Activated CD8-positive, alpha-beta T cell treated with anti-CD3 and anti-CD28 coated beads for 36 hours (primary cell): Measurements from ENCODE around the gene KCNK4. TPM values are rescaled to one million over a fixed set of nuclear protein-coding genes. Genes with fewer than 3 reads are reported as not detected.

Source experiments
- ATAC-seq: fragments of 200-7000 bp; cut with Tn5 transposase; one replicate; pipeline ENCODE4 v1.10.0; 2021; ENCODE audit warnings: mild to moderate bottlenecking, moderate library complexity
- CTCF ChIA-PET: fragments of 350-600 bp; sonication (Branson Sonifier 250); formaldehyde crosslinking; loops from one replicate; lab custom pipeline; 2021; ENCODE audit warnings: antibody characterized with exemption; lab: Charles Lee
- POLR2A ChIA-PET: fragments of 350-600 bp; sonication (Branson Sonifier 250); formaldehyde crosslinking; loops from one replicate; lab custom pipeline; 2021; ENCODE audit warnings: antibody characterized with exemption; lab: Charles Lee
- DNase-seq: peaks from one replicate; pipeline ENCODE4 v3.0.0-alpha.2; 2020
- H3K27ac Mint-ChIP-seq: one replicate; pipeline ENCODE4 v1.8.0; 2021; ENCODE audit warnings: mild to moderate bottlenecking, mixed read lengths
- H3K27me3 Mint-ChIP-seq: one replicate; pipeline ENCODE4 v1.8.0; 2021; ENCODE audit warnings: mixed read lengths
- H3K36me3 Mint-ChIP-seq: one replicate; pipeline ENCODE4 v1.8.0; 2021; ENCODE audit warnings: low read depth, mixed read lengths
- H3K4me1 Mint-ChIP-seq: one replicate; pipeline ENCODE4 v1.8.0; 2021; ENCODE audit warnings: low read depth, mixed read lengths
- H3K4me3 Mint-ChIP-seq: one replicate; pipeline ENCODE4 v1.8.0; 2021; ENCODE audit warnings: mild to moderate bottlenecking, moderate library complexity, mixed read lengths
- H3K9me3 Mint-ChIP-seq: one replicate; pipeline ENCODE4 v1.8.0; 2021; ENCODE audit warnings: mixed read lengths
- intact Hi-C: fragments of 100-400 bp; cut with micrococcal nuclease; formaldehyde crosslinking; loops from one replicate; pipeline ENCODE4 v1.10.0; 2022
- total RNA-seq, 2 experiments: library from RNA; stranded (reverse); gene quantifications; one replicate each; pipeline ENCODE4 v1.2.3, GENCODE V29; 2021
- TF ChIP-seq, protein P1 (sequence below): fragments of 200-600 bp; IDR thresholded peaks from one replicate; pipeline ENCODE4 v1.8.0; 2022; ENCODE audit warnings: antibody characterized with exemption, mild to moderate bottlenecking

KCNK4 gene
- total RNA-seq, 2 experiments from 2014 or later: 0.23 TPM; not detected in 1

DNA sequence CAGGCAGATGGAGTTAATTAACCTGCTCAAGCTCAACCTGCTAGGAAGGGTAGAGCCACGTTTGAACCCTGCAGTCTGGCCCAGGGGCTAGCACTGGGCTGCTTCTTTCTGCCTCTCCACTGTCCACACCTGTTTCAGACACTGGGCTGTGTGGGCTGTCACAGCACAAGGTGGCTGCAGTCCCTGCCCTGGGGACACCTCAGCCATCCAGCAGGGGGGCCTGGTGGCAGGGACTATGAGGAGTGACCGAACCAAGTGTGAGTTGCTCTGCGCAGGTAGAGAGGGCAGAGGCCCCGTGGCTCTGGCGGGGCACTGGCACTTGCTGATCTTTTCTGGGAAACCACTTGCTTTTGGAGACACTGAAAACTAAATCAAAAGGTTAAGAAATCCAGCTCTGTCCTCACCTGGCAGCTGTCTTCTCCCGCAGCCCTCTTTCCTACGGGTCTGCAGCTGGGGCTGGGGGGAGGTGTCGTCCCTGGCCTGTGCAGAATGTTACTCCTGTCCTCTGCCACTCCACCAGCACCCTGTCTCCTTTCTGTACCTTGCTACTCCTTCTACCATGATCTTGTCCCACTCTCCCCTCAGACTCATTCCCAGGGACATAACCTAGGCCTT, 12.4 kb upstream of the KCNK4 start:
- H3K4me3 Mint-ChIP-seq: no peak overlapping the region
- intact Hi-C loops: no loop called here
- no peak for DNase-seq
- ChIA-PET CTCF (interaction anchor here (1.4 to 3.4 kb wide), 3 partner anchors 23 to 74 kb away, joined by 3 to 15 read pairs (median 4); partner anchors contain the start of gene CATSPERZ), POLR2A (interaction anchor here (3.1 kb wide), 1 partner anchor 8 kb away, joined by 9 read pairs; no protein-coding TSS in a partner anchor)
- H3K27me3 Mint-ChIP-seq: no peaks in the 10 kb centered on the region
- no peak for ATAC-seq
- no peak overlapping the region for H3K27ac Mint-ChIP-seq
- peaks cover 4% of the 10 kb centered on the region for H3K4me1 Mint-ChIP-seq
- TF ChIP-seq, protein P1, sequence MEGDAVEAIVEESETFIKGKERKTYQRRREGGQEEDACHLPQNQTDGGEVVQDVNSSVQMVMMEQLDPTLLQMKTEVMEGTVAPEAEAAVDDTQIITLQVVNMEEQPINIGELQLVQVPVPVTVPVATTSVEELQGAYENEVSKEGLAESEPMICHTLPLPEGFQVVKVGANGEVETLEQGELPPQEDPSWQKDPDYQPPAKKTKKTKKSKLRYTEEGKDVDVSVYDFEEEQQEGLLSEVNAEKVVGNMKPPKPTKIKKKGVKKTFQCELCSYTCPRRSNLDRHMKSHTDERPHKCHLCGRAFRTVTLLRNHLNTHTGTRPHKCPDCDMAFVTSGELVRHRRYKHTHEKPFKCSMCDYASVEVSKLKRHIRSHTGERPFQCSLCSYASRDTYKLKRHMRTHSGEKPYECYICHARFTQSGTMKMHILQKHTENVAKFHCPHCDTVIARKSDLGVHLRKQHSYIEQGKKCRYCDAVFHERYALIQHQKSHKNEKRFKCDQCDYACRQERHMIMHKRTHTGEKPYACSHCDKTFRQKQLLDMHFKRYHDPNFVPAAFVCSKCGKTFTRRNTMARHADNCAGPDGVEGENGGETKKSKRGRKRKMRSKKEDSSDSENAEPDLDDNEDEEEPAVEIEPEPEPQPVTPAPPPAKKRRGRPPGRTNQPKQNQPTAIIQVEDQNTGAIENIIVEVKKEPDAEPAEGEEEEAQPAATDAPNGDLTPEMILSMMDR: no peak
- peaks cover 6% of the 10 kb centered on the region for H3K36me3 Mint-ChIP-seq
- H3K9me3 Mint-ChIP-seq: no peaks in the 10 kb centered on the region

DNA sequence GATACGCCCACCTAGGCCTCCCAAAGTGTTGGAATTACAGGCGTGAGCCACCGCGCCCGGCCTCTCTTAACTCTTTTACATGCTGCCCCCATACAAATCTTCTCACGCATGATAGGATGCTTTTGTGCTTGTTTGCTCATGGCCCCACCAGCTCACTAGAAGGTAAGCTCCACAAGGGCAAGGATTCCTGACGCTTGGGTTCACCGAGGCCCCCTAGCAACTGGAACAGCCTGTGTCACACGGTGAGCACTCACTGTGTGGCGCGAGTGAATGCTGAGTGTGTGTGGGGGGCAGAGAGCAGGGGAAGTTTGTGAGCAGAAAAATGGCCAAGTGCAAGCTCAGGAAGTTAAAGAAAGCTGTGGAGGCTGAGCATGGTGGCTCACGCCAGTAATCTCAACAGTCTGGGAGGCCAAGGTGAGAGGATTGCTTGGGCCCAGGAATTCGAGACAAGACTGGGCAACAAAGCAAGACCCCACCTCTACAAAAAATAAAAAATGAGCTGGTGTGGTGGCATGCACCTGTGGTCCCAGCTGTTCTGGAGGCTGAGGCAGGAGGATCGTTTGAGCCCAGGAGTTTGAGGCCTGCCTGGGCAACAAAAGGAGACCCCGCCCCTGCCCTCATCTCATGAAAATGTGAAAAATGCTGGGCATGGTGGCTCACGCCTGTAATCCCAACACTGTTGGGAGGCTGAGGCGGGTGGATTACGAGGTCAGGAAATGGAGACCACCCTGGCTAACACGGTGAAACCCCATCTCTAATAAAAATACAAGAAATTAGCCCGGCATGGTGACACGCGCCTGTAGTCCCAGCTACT, 8.9 kb upstream of the KCNK4 start:
- TF ChIP-seq, protein P1: no peak
- ChIA-PET CTCF (interaction anchor here (0.8 to 8.1 kb wide), 4 partner anchors 21 to 78 kb away, joined by 3 to 77 read pairs (median 4); partner anchors contain the start of genes CATSPERZ, ESRRA, PRDX5 and TRMT112), POLR2A (interaction anchor here (0.6 to 4.7 kb wide), 3 partner anchors 11 to 22 kb away, joined by 3 to 47 read pairs (median 6); no protein-coding TSS in a partner anchor)
- Mint-ChIP-seq H3K27ac (no peak overlapping the region), H3K4me1 (peaks cover 15% of the 10 kb centered on the region), H3K36me3 (peaks cover 6% of the 10 kb centered on the region), H3K27me3 (no peaks in the 10 kb centered on the region), H3K4me3 (no peak overlapping the region), H3K9me3 (no peaks in the 10 kb centered on the region)
- intact Hi-C loops: no loop called here
- no peak for ATAC-seq
- no peak for DNase-seq

DNA sequence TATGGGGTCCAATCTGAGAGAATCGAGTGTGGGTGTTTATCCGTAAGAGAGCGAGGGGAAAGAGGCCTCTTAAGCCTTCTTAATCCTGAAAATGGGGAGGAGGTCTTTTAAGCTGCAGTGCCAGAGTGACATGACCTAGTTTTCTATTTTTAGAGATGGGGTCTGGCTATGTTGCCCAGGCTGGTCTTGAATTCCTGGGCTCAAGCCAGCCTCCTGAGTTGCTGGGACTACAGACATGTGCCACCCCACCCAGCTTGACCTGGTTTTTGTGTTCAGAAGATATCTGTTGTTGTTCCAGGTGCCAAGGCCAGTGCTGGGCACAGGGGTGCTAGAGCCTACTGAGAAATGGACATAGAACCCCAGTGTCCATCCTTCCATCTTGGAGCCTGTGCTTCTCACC, 8.0 kb upstream of the KCNK4 start:
- Mint-ChIP-seq H3K9me3 (no peaks in the 10 kb centered on the region), H3K4me3 (peak overlapping the region; percentile 27), H3K36me3 (peaks cover 6% of the 10 kb centered on the region), H3K27me3 (no peaks in the 10 kb centered on the region), H3K27ac (no peak overlapping the region), H3K4me1 (peaks cover 15% of the 10 kb centered on the region)
- ChIA-PET POLR2A (interaction anchor here (0.9 to 4.7 kb wide), 6 partner anchors 8 to 76 kb away, joined by 3 to 47 read pairs (median 4); partner anchors contain the start of genes CATSPERZ and FERMT3), CTCF (interaction anchor here (1.0 to 8.1 kb wide), 5 partner anchors 11 to 35 kb away, joined by 3 to 77 read pairs (median 3); partner anchors contain the start of genes CATSPERZ, ESRRA, PRDX5 and TRMT112)
- no peak for DNase-seq
- intact Hi-C loops: no loop called here
- ATAC-seq: no peak
- TF ChIP-seq, protein P1: no peak

DNA sequence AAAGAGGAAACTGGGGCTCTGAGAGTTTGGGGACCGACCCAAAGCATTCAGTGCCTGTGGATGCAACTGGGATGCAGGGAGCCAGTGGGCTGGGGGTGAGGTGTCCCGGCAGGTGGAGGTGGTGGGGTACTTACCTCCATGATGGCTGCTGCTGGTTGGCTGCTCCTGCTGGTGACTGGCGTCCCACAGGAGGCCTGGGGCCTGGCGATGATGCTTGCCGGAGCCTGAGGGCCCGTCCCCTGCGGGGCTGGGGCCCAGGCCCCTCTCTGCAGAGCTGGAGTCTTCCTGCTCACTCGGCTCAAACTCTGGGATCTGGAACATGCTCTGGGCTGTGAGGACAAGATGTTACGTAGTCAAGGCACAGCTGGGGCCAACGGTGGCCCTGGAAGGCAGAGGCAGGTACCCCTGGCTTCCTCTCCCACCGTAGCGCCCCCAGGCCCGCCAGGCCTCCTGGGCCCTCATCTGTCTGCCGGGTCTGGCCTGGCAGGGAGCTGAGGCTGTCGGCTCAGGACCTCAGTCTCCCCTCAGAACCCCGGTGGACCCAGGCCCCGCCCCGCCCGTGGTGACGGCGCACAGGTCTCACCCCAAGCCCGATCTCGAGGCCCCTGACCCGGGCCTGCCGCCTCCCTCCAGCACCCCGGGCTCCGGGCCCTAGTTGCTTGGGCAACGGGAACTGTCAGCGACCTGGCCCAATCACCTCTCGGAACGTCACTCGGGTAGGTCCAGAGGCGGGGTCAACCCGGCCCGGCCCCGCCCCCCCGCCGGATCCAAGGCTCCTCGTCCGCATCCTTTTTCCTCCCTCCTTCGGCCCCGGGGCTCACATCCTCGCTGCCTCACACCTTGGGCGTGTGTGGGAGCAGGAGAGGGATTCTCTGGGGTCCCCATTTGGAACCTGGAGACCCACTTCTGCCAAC, 6.8 kb upstream of the KCNK4 start, which contains the start of gene BAD:
Gene BAD, minus strand, starts transcription at position 618 of the 914 bp plus-strand sequence. Its CDS starts 297 bp downstream, at position 321.
- Mint-ChIP-seq H3K4me1 (peaks cover 15% of the 10 kb centered on the region), H3K4me3 (peak within 1 kb of the TSS; percentile 80), H3K9me3 (no peaks in the 10 kb centered on the region), H3K27me3 (no peaks in the 10 kb centered on the region), H3K36me3 (peaks cover 6% of the 10 kb centered on the region), H3K27ac (peak within 1 kb of the TSS; percentile 88)
- DNase-seq (peak; percentile 95), ATAC-seq (peak; percentile 87)
- POLR2A ChIA-PET: interaction anchor here (0.9 to 4.7 kb wide), 15 partner anchors 8 to 98 kb away, joined by 3 to 47 read pairs (median 4); partner anchors contain the start of genes CATSPERZ, ESRRA, NUDT22 and PRDX5
- TF ChIP-seq, protein P1: no peak
- intact Hi-C loops: no loop called here
- CTCF ChIA-PET: interaction anchor here (0.7 to 8.1 kb wide), 9 partner anchors 12 to 80 kb away, joined by 3 to 77 read pairs (median 4); partner anchors contain the start of genes CATSPERZ, ESRRA, PRDX5 and TRMT112
